ENCODE results near the gene MEA1.
A peak's percentile ranks its signal among the peaks of the same experiment; 100 is the strongest.

Gene MEA1

GRCh38 chr6:43020052-43020705 lies 6.4 kb upstream of the MEA1 start:
- CTCF ChIA-PET: interaction anchor here (0.6 to 3.1 kb wide), 3 partner anchors 29 to 124 kb away, joined by 3 to 19 read pairs (median 13); no protein-coding TSS in a partner anchor
- POLR2A ChIA-PET: interaction anchor here (1.0 to 2.2 kb wide), 4 partner anchors 13 to 154 kb away, joined by 3 to 8 read pairs (median 6); partner anchors contain the start of genes CUL7 and PPP2R5D
- DNase-seq (ENCODE audit: low read depth, low spot score): no peak
- no peak overlapping the region for H3K4me3 ChIP-seq (ENCODE audit: low read depth, low read length)
- no peak for TF ChIP-seq CTCF (IDR thresholded peaks at IDR 0.05; ENCODE audit: insufficient read depth, low read length, missing control alignments)

GRCh38 chr6:43019152-43019551 lies 5.4 kb upstream of the MEA1 start:
- ChIA-PET POLR2A (no interaction called here), CTCF (interaction anchor here (1.7 kb wide), 1 partner anchor 118 kb away, joined by 4 read pairs; no protein-coding TSS in a partner anchor)
- no peak for TF ChIP-seq CTCF (IDR thresholded peaks at IDR 0.05; ENCODE audit: insufficient read depth, low read length, missing control alignments)
- no peak overlapping the region for H3K4me3 ChIP-seq (ENCODE audit: low read depth, low read length)
- DNase-seq (ENCODE audit: low read depth, low spot score): no peak

- no peak for DNase-seq (ENCODE audit: low read depth, low spot score)
- ChIA-PET POLR2A (interaction anchor here (1.0 kb wide), 1 partner anchor 37 kb away, joined by 4 read pairs; the partner anchor contains the start of gene CUL7), CTCF (interaction anchor here (1.2 to 5.5 kb wide), 4 partner anchors 113 to 155 kb away, joined by 3 to 38 read pairs (median 8); no protein-coding TSS in a partner anchor)
- no peak overlapping the region for H3K4me3 ChIP-seq (ENCODE audit: low read depth, low read length)
- no peak for TF ChIP-seq CTCF (IDR thresholded peaks at IDR 0.05; ENCODE audit: insufficient read depth, low read length, missing control alignments)
These were observed 3.2 kb upstream of the MEA1 start for GRCh38 chr6:43016943-43017334.

GRCh38 chr6:43016176-43016942 lies 2.6 kb upstream of the MEA1 start:
- POLR2A ChIA-PET: interaction anchor here (1.0 kb wide), 1 partner anchor 38 kb away, joined by 4 read pairs; the partner anchor contains the start of gene CUL7
- CTCF ChIA-PET: interaction anchor here (1.2 to 5.5 kb wide), 4 partner anchors 114 to 155 kb away, joined by 3 to 38 read pairs (median 8); no protein-coding TSS in a partner anchor
- no peak for TF ChIP-seq CTCF (IDR thresholded peaks at IDR 0.05; ENCODE audit: insufficient read depth, low read length, missing control alignments)

GRCh38 chr6:43014434-43014909 lies 726 bp upstream of the MEA1 start:
- POLR2A ChIA-PET: interaction anchor here (0.6 to 1.6 kb wide), 11 partner anchors 30 to 159 kb away, joined by 3 to 10 read pairs (median 3); partner anchors contain the start of genes CNPY3, CUL7, KLC4 and MRPL2
- CTCF ChIA-PET: interaction anchor here (1.1 to 5.5 kb wide), 4 partner anchors 11 to 215 kb away, joined by 4 to 38 read pairs (median 8); partner anchors contain the start of gene DNPH1
- no peak for TF ChIP-seq CTCF (IDR thresholded peaks at IDR 0.05; ENCODE audit: insufficient read depth, low read length, missing control alignments)
- no peak for DNase-seq (ENCODE audit: low read depth, low spot score)
- peak overlapping the region; percentile 98 for H3K4me3 ChIP-seq (ENCODE audit: low read depth, low read length)

More at GRCh38 chr6:43016176-43016942, 2.6 kb upstream of the MEA1 start:
- no peak overlapping the region for H3K4me3 ChIP-seq (ENCODE audit: low read depth, low read length)
- DNase-seq (ENCODE audit: low read depth, low spot score): no peak

All from AG04449 (cell line).